GM19397 (cell line): Measurements from ENCODE around the gene PTPN11.
"Not testable (repeated sequence)": the region's sequence is repeated elsewhere in the genome, so short reads cannot be mapped to it uniquely, and the experiment has no call there.

ENCODE experiments used
- ATAC-seq: cut with Tn5 transposase; IDR thresholded peaks from one replicate; pipeline ENCODE4 v1.9.1; 2021; ENCODE audit warnings: mild to moderate bottlenecking, moderate library complexity; ENCODE audit not compliant: unreplicated experiment

PTPN11 gene

GRCh38 chr12:112513471-112513870, 94.7 kb downstream of the PTPN11 start:
- ATAC-seq = no peak

- ATAC-seq = no peak
Observed at GRCh38 chr12:112514456-112514855, 95.7 kb downstream of the PTPN11 start.

GRCh38 chr12:112514926-112515642, 96.3 kb downstream of the PTPN11 start:
- no peak for ATAC-seq

- ATAC-seq = no peak
Observed at GRCh38 chr12:112515868-112516267, 97.1 kb downstream of the PTPN11 start.

GRCh38 chr12:112517730-112518364, 99.1 kb downstream of the PTPN11 start:
- no peak for ATAC-seq

GRCh38 chr12:112518365-112518735, 99.6 kb downstream of the PTPN11 start:
- ATAC-seq = no peak

- ATAC-seq = not testable (repeated sequence)
Observed at GRCh38 chr12:112519841-112520340, 101.1 kb downstream of the PTPN11 start.

- no peak for ATAC-seq
Observed at GRCh38 chr12:112523856-112524255, 105.1 kb downstream of the PTPN11 start.

- no peak for ATAC-seq
Observed at GRCh38 chr12:112524269-112524668, 105.5 kb downstream of the PTPN11 start.

GRCh38 chr12:112524676-112525425, 106.1 kb downstream of the PTPN11 start:
- ATAC-seq = no peak

- ATAC-seq = no peak
Observed at GRCh38 chr12:112525426-112525809, 106.7 kb downstream of the PTPN11 start.

- ATAC-seq = no peak
Observed at GRCh38 chr12:112527082-112527481, 108.3 kb downstream of the PTPN11 start.

GRCh38 chr12:112527501-112527900, 108.8 kb downstream of the PTPN11 start:
- no peak for ATAC-seq

GRCh38 chr12:112528521-112528920, 109.8 kb downstream of the PTPN11 start:
- ATAC-seq = no peak

GRCh38 chr12:112530941-112531340, 112.2 kb downstream of the PTPN11 start:
- no peak for ATAC-seq

GRCh38 chr12:112532106-112532505, 113.4 kb downstream of the PTPN11 start:
- ATAC-seq = no peak

GRCh38 chr12:112533528-112533927, 114.8 kb downstream of the PTPN11 start:
- ATAC-seq = no peak

GRCh38 chr12:112535017-112535416, 116.3 kb downstream of the PTPN11 start:
- ATAC-seq = no peak

GRCh38 chr12:112535637-112536366, 117.1 kb downstream of the PTPN11 start:
- ATAC-seq = no peak

- no peak for ATAC-seq
Observed at GRCh38 chr12:112536367-112536730, 117.6 kb downstream of the PTPN11 start.

- no peak for ATAC-seq
Observed at GRCh38 chr12:112537710-112538396, 119.1 kb downstream of the PTPN11 start.
